Esophagus muscularis mucosa (tissue), 3 donors: ENCODE results near the gene HS6ST3.
"Not testable (repeated sequence)": the region's sequence is repeated elsewhere in the genome, so short reads cannot be mapped to it uniquely, and the experiment has no call there.

Experiments used
- EP300 ChIP-seq: sonication (generic); formaldehyde crosslinking; IDR thresholded peaks from one replicate; pipeline ENCODE4 v1.6.1; 2017; ENCODE audit warnings: antibody characterized with exemption
- POLR2A ChIP-seq: fragments of 450-650 bp; IDR thresholded peaks from one replicate; pipeline ENCODE4 v1.6.1; 2017; ENCODE audit warnings: antibody characterized with exemption, moderate library complexity, mild to moderate bottlenecking, low read depth
- POLR2AphosphoS5 ChIP-seq, 2 donors: sonication (generic); formaldehyde crosslinking; IDR thresholded peaks; one replicate each; pipeline ENCODE4 v1.6.1; 2017; ENCODE audit warnings: antibody characterized with exemption in 2 of 2

DNA sequence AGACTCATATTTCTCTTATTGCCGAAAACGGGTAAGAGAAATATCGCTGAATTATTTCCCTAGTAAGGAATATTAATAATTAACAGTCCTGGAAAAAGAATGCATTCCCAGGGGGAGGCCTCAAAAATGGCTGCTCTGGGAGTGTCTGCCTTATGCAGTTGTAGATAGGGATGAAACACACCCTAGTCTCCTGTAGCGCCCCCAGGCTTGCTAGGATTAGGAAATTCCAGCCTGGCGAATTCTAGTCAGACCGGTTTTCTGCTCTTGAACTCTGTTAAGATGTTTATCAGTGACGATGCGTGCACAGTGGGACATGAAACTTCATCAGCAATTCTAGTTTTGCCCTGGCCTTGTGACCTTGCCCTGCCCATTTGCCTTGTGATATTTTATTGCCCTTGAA is 18.2 kb downstream of the HS6ST3 start:
- not testable (repeated sequence) for TF ChIP-seq POLR2A; EP300; POLR2AphosphoS5 (IDR thresholded peaks at IDR 0.05)
